Right lobe of liver (tissue), 4 donors: ENCODE data around the gene TRABD.

Experiments
- CTCF ChIP-seq, 4 donors: fragments of 200-600 bp in 3 of 4; fragments of 450-650 bp in 1 of 4; IDR thresholded peaks; one replicate each; pipeline versions ENCODE4 v1.5.1 to v1.8.0; 2016 to 2022; ENCODE audit warnings: antibody characterized with exemption in 4 of 4, mild to moderate bottlenecking in 2 of 4
- POLR2A ChIP-seq: fragments of 450-650 bp; IDR thresholded peaks from one replicate; pipeline ENCODE4 v1.6.1; 2017; ENCODE audit warnings: antibody characterized with exemption, mild to moderate bottlenecking
- donor health status: DM: no; HTN: no; CAD: no.
- donor health status: DM: no; HTN: no; CAD: no.
- donor health status: DM: no; HTN: yes; CAD: no.

GRCh38 chr22:50222508-50222907 is 36.8 kb downstream of the TRABD start:
- TF ChIP-seq CTCF (IDR thresholded peaks at IDR 0.05) (no peak), POLR2A (no peak)
